HAP-1 (cell line): ENCODE measurements around the gene HYAL3.
A peak's percentile ranks its signal among the peaks of the same experiment; 100 is the strongest.
"Not testable (repeated sequence)": the region's sequence is repeated elsewhere in the genome, so short reads cannot be mapped to it uniquely, and the experiment has no call there.

Experiments
- DNase-seq, 2 experiments: peaks; one replicate each; pipeline ENCODE4 v3.0.0-alpha.2; 2016 to 2020; ENCODE audit warnings: low spot score in 2 of 2
- H3K27me3 ChIP-seq: fragments of 250-450 bp; sonication (Bioruptor Pico); 2 replicates; pipeline ENCODE4 v1.5.1; 2020; ENCODE audit warnings: low read depth, mild to moderate bottlenecking, moderate library complexity
- H3K36me3 ChIP-seq: fragments of 250-450 bp; sonication (Bioruptor Pico); replicated peaks from 2 replicates; pipeline ENCODE4 v1.5.1; 2020; ENCODE audit warnings: mild to moderate bottlenecking
- H3K4me1 ChIP-seq: fragments of 250-450 bp; sonication (Bioruptor Pico); 2 replicates; pipeline ENCODE4 v1.5.1; 2020; ENCODE audit warnings: mild to moderate bottlenecking
- H3K4me3 ChIP-seq: fragments of 250-450 bp; sonication (Bioruptor Pico); 2 replicates; pipeline ENCODE4 v1.5.1; 2020; ENCODE audit warnings: mild to moderate bottlenecking, moderate library complexity
- H3K9me3 ChIP-seq: fragments of 250-450 bp; sonication (Bioruptor Pico); 2 replicates; pipeline ENCODE4 v1.5.1; 2020; ENCODE audit warnings: mild to moderate bottlenecking, moderate library complexity
- in situ Hi-C: fragments of 300-500 bp; cut with MboI; formaldehyde crosslinking; loops from 3 replicates; pipeline ENCODE4 v1.14.3; 2020; ENCODE audit warnings: low sequenced_read_pairs, inconsistent platforms, mixed read lengths

HYAL3 gene

GRCh38 chr3:50263478-50264382 is 35.5 kb downstream of the HYAL3 start:
- H3K27me3 ChIP-seq, result peaks cover 4% of the 10 kb centered on the region
- H3K4me1 ChIP-seq, result peaks cover 28% of the 10 kb centered on the region
- in situ Hi-C loops, result no loop called here
- DNase-seq, result no peak
- 0 out of 2 replicates have a peak, but pooled peaks cover 3% of the 10 kb centered on the region for H3K36me3 ChIP-seq
- H3K4me3 ChIP-seq, result no peak overlapping the region
- H3K9me3 ChIP-seq, result no peaks in the 10 kb centered on the region

- in situ Hi-C loops, result no loop called here
- peaks cover 28% of the 10 kb centered on the region for H3K4me1 ChIP-seq
- no peak for DNase-seq
Observed at GRCh38 chr3:50262778-50263177, 36.4 kb downstream of the HYAL3 start.

GRCh38 chr3:50262200-50262599 is 37.0 kb downstream of the HYAL3 start:
- DNase-seq, H3K9me3 ChIP-seq, H3K27me3 ChIP-seq, H3K4me3 ChIP-seq, in situ Hi-C loops: not testable (repeated sequence)
- Histone ChIP-seq H3K4me1 (peaks cover 28% of the 10 kb centered on the region), H3K36me3 (peaks cover 11% of the 10 kb centered on the region)

More at GRCh38 chr3:50262778-50263177, 36.4 kb downstream of the HYAL3 start:
- Histone ChIP-seq H3K4me3 (no peak overlapping the region), H3K9me3 (no peaks in the 10 kb centered on the region), H3K27me3 (peaks cover 4% of the 10 kb centered on the region), H3K36me3 (peaks cover 9% of the 10 kb centered on the region; the same call in 1 of the 2 replicates)

GRCh38 chr3:50261505-50261904 is 37.7 kb downstream of the HYAL3 start:
- Histone ChIP-seq H3K4me1 (peaks cover 28% of the 10 kb centered on the region), H3K4me3 (no peak overlapping the region), H3K9me3 (no peaks in the 10 kb centered on the region), H3K36me3 (peaks cover 18% of the 10 kb centered on the region), H3K27me3 (no peaks in the 10 kb centered on the region)
- no peak for DNase-seq
- in situ Hi-C loops, result no loop called here

GRCh38 chr3:50260942-50261441 is 38.2 kb downstream of the HYAL3 start:
- H3K27me3 ChIP-seq, result no peaks in the 10 kb centered on the region
- H3K4me3 ChIP-seq, result peak overlapping the region; percentile 57
- H3K36me3 ChIP-seq, result peaks cover 22% of the 10 kb centered on the region
- H3K9me3 ChIP-seq, result no peaks in the 10 kb centered on the region
- no peak for DNase-seq
- in situ Hi-C loops, result no loop called here
- peaks cover 28% of the 10 kb centered on the region for H3K4me1 ChIP-seq

- Histone ChIP-seq H3K4me1 (peaks cover 28% of the 10 kb centered on the region), H3K36me3 (peaks cover 25% of the 10 kb centered on the region), H3K27me3 (no peaks in the 10 kb centered on the region), H3K4me3 (peak overlapping the region; percentile 57), H3K9me3 (no peaks in the 10 kb centered on the region)
- peak; percentile 86 to 95 for DNase-seq
- in situ Hi-C loops, result no loop called here
Observed at GRCh38 chr3:50260027-50260941, 38.9 kb downstream of the HYAL3 start.

GRCh38 chr3:50259432-50260026 is 39.7 kb downstream of the HYAL3 start:
- peak overlapping the region; percentile 57; the same call in 1 of the 2 replicates for H3K4me3 ChIP-seq
- no peak for DNase-seq
- in situ Hi-C loops, result no loop called here
- no peaks in the 10 kb centered on the region for H3K9me3 ChIP-seq
- peaks cover 20% of the 10 kb centered on the region for H3K4me1 ChIP-seq
- H3K27me3 ChIP-seq, result no peaks in the 10 kb centered on the region
- H3K36me3 ChIP-seq, result peaks cover 27% of the 10 kb centered on the region

GRCh38 chr3:50258979-50259378 is 40.2 kb downstream of the HYAL3 start:
- Histone ChIP-seq H3K4me3 (no peak overlapping the region), H3K4me1 (peaks cover 15% of the 10 kb centered on the region), H3K36me3 (peaks cover 27% of the 10 kb centered on the region), H3K9me3 (no peaks in the 10 kb centered on the region), H3K27me3 (no peaks in the 10 kb centered on the region)
- DNase-seq, result peak in 1 of 2 experiments; percentile 33
- in situ Hi-C loops, result no loop called here

GRCh38 chr3:50258029-50258680 is 41.0 kb downstream of the HYAL3 start:
- in situ Hi-C loops, result no loop called here
- peaks cover 12% of the 10 kb centered on the region for H3K4me1 ChIP-seq
- DNase-seq, result no peak
- no peaks in the 10 kb centered on the region for H3K9me3 ChIP-seq
- peaks cover 27% of the 10 kb centered on the region for H3K36me3 ChIP-seq
- no peak overlapping the region for H3K4me3 ChIP-seq
- H3K27me3 ChIP-seq, result no peaks in the 10 kb centered on the region

- Histone ChIP-seq H3K27me3 (no peaks in the 10 kb centered on the region), H3K36me3 (peaks cover 34% of the 10 kb centered on the region), H3K4me3 (no peak overlapping the region), H3K9me3 (no peaks in the 10 kb centered on the region), H3K4me1 (peaks cover 12% of the 10 kb centered on the region)
- in situ Hi-C loops, result no loop called here
- peak; percentile 31 to 75 for DNase-seq
Observed at GRCh38 chr3:50256978-50257890, 42.0 kb downstream of the HYAL3 start.

- H3K36me3 ChIP-seq, result peaks cover 38% of the 10 kb centered on the region
- DNase-seq, result no peak
- H3K4me1 ChIP-seq, result peaks cover 3% of the 10 kb centered on the region
- H3K4me3 ChIP-seq, result no peak overlapping the region
- in situ Hi-C loops, result no loop called here
- no peaks in the 10 kb centered on the region for H3K27me3 ChIP-seq
- no peaks in the 10 kb centered on the region for H3K9me3 ChIP-seq
Observed at GRCh38 chr3:50255251-50255615, 44.0 kb downstream of the HYAL3 start.

GRCh38 chr3:50254577-50255250 is 44.5 kb downstream of the HYAL3 start:
- Histone ChIP-seq H3K4me3 (no peak overlapping the region), H3K36me3 (peaks cover 38% of the 10 kb centered on the region), H3K27me3 (no peaks in the 10 kb centered on the region), H3K4me1 (peaks cover 1% of the 10 kb centered on the region), H3K9me3 (no peaks in the 10 kb centered on the region)
- in situ Hi-C loops, result no loop called here
- DNase-seq, result no peak
